Right renal cortex interstitium (tissue), 3 donors: ENCODE data around the gene RNF126. TPM values are rescaled to one million over a fixed set of nuclear protein-coding genes. Genes with fewer than 3 reads are reported as not detected.

Source experiments
- polyA plus RNA-seq, 3 donors: library from polyadenylated mRNA; unstranded; fragments of 120-200 nt; gene quantifications; one replicate each; pipeline ENCODE4 v1.2.1, GENCODE V29; 2013; ENCODE audit not compliant: insufficient read length in 3 of 3

Gene RNF126
- polyA plus RNA-seq, 3 donors: 18.8 to 22.9 (median 21.4) TPM

Other genes with a start within 250 kb of the RNF126 start
- 10 to 100 TPM; 21.5 to 25.9 (median 21.5) TPM for gene SHC2, start 202.2 kb downstream of the RNF126 start, polyA plus RNA-seq
- gene MADCAM1, start 166.7 kb downstream of the RNF126 start, polyA plus RNA-seq: 1 to 10 TPM; 2.3 to 3.9 (median 2.3) TPM
- gene TPGS1, start 155.7 kb downstream of the RNF126 start, polyA plus RNA-seq: 1 to 10 TPM; 4.3 to 6.7 (median 5.8) TPM
- gene CDC34, start 131.5 kb downstream of the RNF126 start, polyA plus RNA-seq: 10 to 100 TPM; 53.8 to 68.8 (median 55.4) TPM
- under 1 TPM in 1 of 3 donors, not detected in 2; 0.12 TPM for gene GZMM, start 119.2 kb downstream of the RNF126 start, polyA plus RNA-seq
- 100 to 1,000 TPM; 377 to 439 (median 378) TPM for gene BSG, start 90.6 kb downstream of the RNF126 start, polyA plus RNA-seq
- under 1 TPM; 0.17 to 0.25 (median 0.24) TPM for gene HCN2, start 73.3 kb downstream of the RNF126 start, polyA plus RNA-seq
- gene POLRMT, start 29.7 kb downstream of the RNF126 start, polyA plus RNA-seq: 10 to 100 TPM; 55.5 to 58.1 (median 56.1) TPM
- gene FGF22, start 23.3 kb downstream of the RNF126 start, polyA plus RNA-seq: under 1 TPM; 0.32 to 0.42 (median 0.35) TPM
- gene FSTL3, start 13.2 kb upstream of the RNF126 start, polyA plus RNA-seq: 10 to 100 TPM; 15.1 to 16.2 (median 16.2) TPM
- gene PRSS57, start 32.2 kb upstream of the RNF126 start, polyA plus RNA-seq: under 1 TPM; 0.13 to 0.19 (median 0.15) TPM
- 10 to 100 TPM; 62.7 to 78.6 (median 77.9) TPM for gene PALM, start 45.7 kb upstream of the RNF126 start, polyA plus RNA-seq
- 1 to 10 TPM; 6.4 to 7.6 (median 6.5) TPM for gene MISP, start 87.9 kb upstream of the RNF126 start, polyA plus RNA-seq
- 100 to 1,000 TPM; 356 to 395 (median 364) TPM for gene PTBP1, start 134.2 kb upstream of the RNF126 start, polyA plus RNA-seq
- gene PLPPR3, start 158.7 kb upstream of the RNF126 start, polyA plus RNA-seq: 10 to 100 TPM in 2 of 3 donors, 1 to 10 TPM in 1; 9.5 to 12.3 (median 11.1) TPM
- gene AZU1, start 164.6 kb upstream of the RNF126 start, polyA plus RNA-seq: 1 to 10 TPM in 1 of 3 donors, under 1 TPM in 2; 0.31 to 1.1 (median 0.83) TPM
- gene PRTN3, start 177.8 kb upstream of the RNF126 start, polyA plus RNA-seq: 1 to 10 TPM in 1 of 3 donors, under 1 TPM in 2; 0.32 to 1.6 (median 0.78) TPM
- under 1 TPM in 2 of 3 donors, not detected in 1; 0.29 to 0.51 TPM for gene ELANE, start 189.1 kb upstream of the RNF126 start, polyA plus RNA-seq
- gene CFD, start 196.4 kb upstream of the RNF126 start, polyA plus RNA-seq: 1 to 10 TPM; 1.4 to 2.0 (median 2.0) TPM
- gene MED16, start 230.0 kb upstream of the RNF126 start, polyA plus RNA-seq: 10 to 100 TPM; 41.8 to 54.4 (median 43.9) TPM
- not detected for gene RNU6-9, start 230.3 kb upstream of the RNF126 start, polyA plus RNA-seq